ENCODE data around the gene FBN2. TPM values are rescaled to one million over a fixed set of nuclear protein-coding genes. Genes with fewer than 3 reads are reported as not detected.
A peak's percentile ranks its signal among the peaks of the same experiment; 100 is the strongest.

Gene FBN2
- total and polyA plus RNA-seq, 9 of the 15 experiments (the other 6 are each of a cell fraction or from before 2014, with no cell fraction given) = 0.01 to 0.09 TPM; not detected in 7

DNA sequence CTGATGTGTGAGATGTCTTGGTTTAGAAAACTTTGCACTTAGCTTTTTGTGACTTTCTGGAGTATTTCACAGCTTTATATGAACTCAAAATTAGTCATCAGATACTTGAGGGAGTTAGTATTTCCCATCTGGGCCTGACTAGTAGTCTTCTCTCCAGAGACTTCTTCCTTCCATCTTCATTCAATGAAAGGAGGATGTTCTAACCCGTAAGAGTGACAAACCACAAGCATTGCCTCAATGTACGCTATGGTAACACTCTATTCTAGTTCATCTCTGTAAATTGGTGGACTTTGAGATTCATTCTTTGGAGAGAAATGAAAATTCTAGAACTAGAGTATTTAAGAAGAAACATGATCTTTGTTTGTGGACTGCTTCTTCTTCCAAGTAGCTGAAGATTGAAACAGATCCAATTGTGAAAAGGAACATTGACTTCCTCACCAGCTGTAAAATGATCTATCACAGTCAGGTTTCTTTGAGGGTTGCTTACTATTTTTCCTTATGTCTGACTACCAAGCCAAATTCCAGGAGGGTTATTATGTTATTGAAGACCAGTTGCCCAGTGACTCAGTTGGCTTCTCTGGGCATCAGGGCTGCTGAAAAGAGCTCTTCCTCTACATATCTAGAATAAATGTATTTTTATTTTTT lies 296.9 kb downstream of the FBN2 start (continued):
- TF ChIP-seq, protein P1, sequence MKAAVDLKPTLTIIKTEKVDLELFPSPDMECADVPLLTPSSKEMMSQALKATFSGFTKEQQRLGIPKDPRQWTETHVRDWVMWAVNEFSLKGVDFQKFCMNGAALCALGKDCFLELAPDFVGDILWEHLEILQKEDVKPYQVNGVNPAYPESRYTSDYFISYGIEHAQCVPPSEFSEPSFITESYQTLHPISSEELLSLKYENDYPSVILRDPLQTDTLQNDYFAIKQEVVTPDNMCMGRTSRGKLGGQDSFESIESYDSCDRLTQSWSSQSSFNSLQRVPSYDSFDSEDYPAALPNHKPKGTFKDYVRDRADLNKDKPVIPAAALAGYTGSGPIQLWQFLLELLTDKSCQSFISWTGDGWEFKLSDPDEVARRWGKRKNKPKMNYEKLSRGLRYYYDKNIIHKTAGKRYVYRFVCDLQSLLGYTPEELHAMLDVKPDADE (conservative IDR thresholded peaks at IDR 0.05; ENCODE audit: control insufficient read depth, low read depth, low read length) = no peak
- TF ChIP-seq ZNF445 (CRISPR knock-in tag; IDR thresholded peaks at IDR 0.05; ENCODE audit: low read depth) (no peak), COPS2 (conservative IDR thresholded peaks at IDR 0.05) (no peak)

DNA sequence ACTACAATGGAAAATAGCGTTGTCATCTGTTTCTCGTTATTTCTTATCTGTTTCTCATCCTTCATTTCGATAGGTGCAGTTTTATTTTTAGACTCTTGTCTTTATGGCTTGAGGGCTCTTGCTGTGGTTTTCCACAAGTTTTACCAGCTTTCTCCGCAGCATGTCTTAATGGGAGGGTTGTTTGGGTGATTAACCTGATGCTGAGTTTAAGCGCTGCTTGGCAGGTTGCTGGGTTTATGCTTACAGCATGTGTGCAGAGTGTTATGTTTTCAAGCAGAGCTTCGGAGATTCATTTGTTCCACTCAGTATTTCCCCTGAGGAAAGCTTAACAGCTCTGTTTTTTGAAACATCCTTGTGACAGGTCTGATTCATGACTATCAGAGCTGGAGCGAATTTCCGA lies 300.5 kb downstream of the FBN2 start:
- 0% methylated on average over 8 of the region's 8 CpGs for WGBS (ENCODE audit: insufficient coverage, low coverage, missing lambda C conversion rate)
- no peaks in the 10 kb centered on the region for H3K79me2 ChIP-seq (ENCODE audit: control insufficient read depth, insufficient read depth, low read length)
- H4K20me1 ChIP-seq (replicated peaks; ENCODE audit: control insufficient read depth, insufficient read depth, low read length) = no peaks in the 10 kb centered on the region
- POLR2A ChIA-PET = no interaction called here
- no peak overlapping the region for H3K4me3 ChIP-seq
- no peak overlapping the region for H3K4me2 ChIP-seq (ENCODE audit: insufficient read depth, low read length)
- H3K27me3 ChIP-seq (ENCODE audit: control insufficient read depth in 2 of 2, insufficient read depth in 2 of 2, low read length in 2 of 2) = no peaks in the 10 kb centered on the region
- ATAC-seq (no peak), DNase-seq (ENCODE audit: extremely low read depth in 1 of 4, low spot score in 3 of 4) (no peak), FAIRE-seq (no peak)
- no peaks in the 10 kb centered on the region for H3K4me1 ChIP-seq (replicated peaks in 1 of 2; ENCODE audit: control insufficient read depth in 2 of 2, insufficient read depth in 2 of 2, low read length in 2 of 2)
- in situ Hi-C loops (cut with MboI) = no loop called here
- no peaks in the 10 kb centered on the region for H3K9me3 ChIP-seq (replicated peaks; ENCODE audit: control insufficient read depth, insufficient read depth, low read depth, low read length)
- CTCF ChIA-PET (ENCODE audit: low intra/inter-chr PET ratio) = no interaction called here
- no peak overlapping the region for H3K9ac ChIP-seq (ENCODE audit: insufficient read depth in 1 of 2, low read depth in 2 of 2, low read length in 2 of 2)
- no TSS peak for BruUV-seq (replicated peaks)
- no peak overlapping the region for H3K27ac ChIP-seq (ENCODE audit: extremely low read depth, low read depth, low read length)
- H2AFZ ChIP-seq (ENCODE audit: low read depth, low read length) = no peak overlapping the region
- intact Hi-C loops (cut with micrococcal nuclease) = no loop called here
- no peak for TF ChIP-seq POLR2G (IDR thresholded peaks at IDR 0.05; ENCODE audit: low read depth, low read length)
- 0 out of 2 replicates have a peak, but pooled peaks have one; percentile 6 for TF ChIP-seq ZNF316 (IDR thresholded peaks at IDR 0.05)
- no peaks in the 10 kb centered on the region for H3K9me1 ChIP-seq (ENCODE audit: control insufficient read depth, insufficient read depth, low read length)
- H3K36me3 ChIP-seq (ENCODE audit: control insufficient read depth, insufficient read depth, low read length) = no peaks in the 10 kb centered on the region
